Esophagus squamous epithelium (tissue), 4 donors: ENCODE data around the gene CHEK2.
A peak's percentile ranks its signal among the peaks of the same experiment; 100 is the strongest.

Experiments used
- POLR2A ChIP-seq, 4 donors: fragments of 450-650 bp; IDR thresholded peaks; one replicate each; pipeline ENCODE4 v1.6.1; 2017; ENCODE audit warnings: antibody characterized with exemption in 4 of 4, mild to moderate bottlenecking in 4 of 4, moderate library complexity in 3 of 4
- TF ChIP-seq, protein P1 (sequence below), 6 experiments: fragments of 450-650 bp in 4 of 6; fragments of 200-600 bp in 2 of 6; sonication (generic) in 2 of 6; IDR thresholded peaks; one replicate each; pipeline ENCODE4 v1.5.1; 2016 to 2019; ENCODE audit warnings: antibody characterized with exemption in 6 of 6, mild to moderate bottlenecking in 4 of 6, moderate library complexity in 4 of 6

DNA sequence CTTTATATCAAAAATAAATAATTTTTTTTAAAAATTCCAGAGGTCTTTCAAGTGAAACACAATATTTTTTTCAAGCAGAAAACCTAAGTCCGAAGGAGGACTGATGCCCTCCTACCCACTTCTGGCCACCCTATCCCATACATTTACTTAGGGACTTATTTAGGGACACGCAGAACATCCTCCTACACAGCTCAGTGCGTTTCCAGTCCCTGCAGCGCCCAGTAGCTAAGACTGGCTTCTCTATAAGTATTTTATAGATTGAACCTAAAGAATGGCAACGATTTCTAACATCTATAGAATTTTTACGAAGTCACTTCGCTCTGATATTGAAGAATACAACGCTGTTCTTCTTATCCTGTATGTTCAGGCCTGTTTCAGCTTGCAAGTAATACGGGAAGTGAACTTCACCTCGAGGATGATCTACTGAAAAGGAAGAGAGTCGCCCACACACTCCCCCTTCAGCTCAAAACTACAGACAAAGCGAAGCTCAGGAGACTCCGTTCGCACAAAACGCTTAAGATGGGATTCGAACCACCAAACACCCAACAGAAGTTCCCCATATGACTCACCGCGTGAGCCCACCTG is 328 bp downstream of the CHEK2 start:
- no peak for TF ChIP-seq POLR2A (IDR thresholded peaks at IDR 0.05)
- TF ChIP-seq, protein P1, sequence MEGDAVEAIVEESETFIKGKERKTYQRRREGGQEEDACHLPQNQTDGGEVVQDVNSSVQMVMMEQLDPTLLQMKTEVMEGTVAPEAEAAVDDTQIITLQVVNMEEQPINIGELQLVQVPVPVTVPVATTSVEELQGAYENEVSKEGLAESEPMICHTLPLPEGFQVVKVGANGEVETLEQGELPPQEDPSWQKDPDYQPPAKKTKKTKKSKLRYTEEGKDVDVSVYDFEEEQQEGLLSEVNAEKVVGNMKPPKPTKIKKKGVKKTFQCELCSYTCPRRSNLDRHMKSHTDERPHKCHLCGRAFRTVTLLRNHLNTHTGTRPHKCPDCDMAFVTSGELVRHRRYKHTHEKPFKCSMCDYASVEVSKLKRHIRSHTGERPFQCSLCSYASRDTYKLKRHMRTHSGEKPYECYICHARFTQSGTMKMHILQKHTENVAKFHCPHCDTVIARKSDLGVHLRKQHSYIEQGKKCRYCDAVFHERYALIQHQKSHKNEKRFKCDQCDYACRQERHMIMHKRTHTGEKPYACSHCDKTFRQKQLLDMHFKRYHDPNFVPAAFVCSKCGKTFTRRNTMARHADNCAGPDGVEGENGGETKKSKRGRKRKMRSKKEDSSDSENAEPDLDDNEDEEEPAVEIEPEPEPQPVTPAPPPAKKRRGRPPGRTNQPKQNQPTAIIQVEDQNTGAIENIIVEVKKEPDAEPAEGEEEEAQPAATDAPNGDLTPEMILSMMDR (IDR thresholded peaks at IDR 0.05): peak in 1 of 6 experiments; percentile 13
